ENCODE data around the gene HMCES.
A peak's percentile ranks its signal among the peaks of the same experiment; 100 is the strongest.

The HMCES gene

DNA sequence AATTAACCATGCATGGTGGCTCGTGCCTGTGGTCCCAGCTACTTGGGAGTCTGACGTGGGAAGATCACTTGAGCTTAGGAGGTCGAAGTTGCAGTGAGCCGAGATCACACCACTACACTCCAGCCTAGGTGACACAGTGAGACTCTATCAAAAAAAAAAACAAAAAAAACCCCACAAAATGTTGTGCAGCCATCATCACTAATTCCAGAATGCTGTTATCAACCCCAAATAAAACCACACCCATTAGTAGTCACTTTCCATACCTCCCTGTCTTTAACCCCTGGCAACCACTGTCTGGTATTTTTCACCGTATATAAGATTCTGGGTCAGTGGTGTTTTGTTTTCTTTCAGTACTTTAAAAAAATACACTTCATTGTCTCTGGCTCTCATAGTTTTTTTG, 16.6 kb downstream of the HMCES start (continued):
- no peak for TF ChIP-seq KLF9 (tag by site-specific recombination; IDR thresholded peaks at IDR 0.05; ENCODE audit: low read depth)
- TF ChIP-seq, protein P1, sequence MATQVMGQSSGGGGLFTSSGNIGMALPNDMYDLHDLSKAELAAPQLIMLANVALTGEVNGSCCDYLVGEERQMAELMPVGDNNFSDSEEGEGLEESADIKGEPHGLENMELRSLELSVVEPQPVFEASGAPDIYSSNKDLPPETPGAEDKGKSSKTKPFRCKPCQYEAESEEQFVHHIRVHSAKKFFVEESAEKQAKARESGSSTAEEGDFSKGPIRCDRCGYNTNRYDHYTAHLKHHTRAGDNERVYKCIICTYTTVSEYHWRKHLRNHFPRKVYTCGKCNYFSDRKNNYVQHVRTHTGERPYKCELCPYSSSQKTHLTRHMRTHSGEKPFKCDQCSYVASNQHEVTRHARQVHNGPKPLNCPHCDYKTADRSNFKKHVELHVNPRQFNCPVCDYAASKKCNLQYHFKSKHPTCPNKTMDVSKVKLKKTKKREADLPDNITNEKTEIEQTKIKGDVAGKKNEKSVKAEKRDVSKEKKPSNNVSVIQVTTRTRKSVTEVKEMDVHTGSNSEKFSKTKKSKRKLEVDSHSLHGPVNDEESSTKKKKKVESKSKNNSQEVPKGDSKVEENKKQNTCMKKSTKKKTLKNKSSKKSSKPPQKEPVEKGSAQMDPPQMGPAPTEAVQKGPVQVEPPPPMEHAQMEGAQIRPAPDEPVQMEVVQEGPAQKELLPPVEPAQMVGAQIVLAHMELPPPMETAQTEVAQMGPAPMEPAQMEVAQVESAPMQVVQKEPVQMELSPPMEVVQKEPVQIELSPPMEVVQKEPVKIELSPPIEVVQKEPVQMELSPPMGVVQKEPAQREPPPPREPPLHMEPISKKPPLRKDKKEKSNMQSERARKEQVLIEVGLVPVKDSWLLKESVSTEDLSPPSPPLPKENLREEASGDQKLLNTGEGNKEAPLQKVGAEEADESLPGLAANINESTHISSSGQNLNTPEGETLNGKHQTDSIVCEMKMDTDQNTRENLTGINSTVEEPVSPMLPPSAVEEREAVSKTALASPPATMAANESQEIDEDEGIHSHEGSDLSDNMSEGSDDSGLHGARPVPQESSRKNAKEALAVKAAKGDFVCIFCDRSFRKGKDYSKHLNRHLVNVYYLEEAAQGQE (tag by site-specific recombination; IDR thresholded peaks at IDR 0.05) = no peak
- TF ChIP-seq, protein P2, sequence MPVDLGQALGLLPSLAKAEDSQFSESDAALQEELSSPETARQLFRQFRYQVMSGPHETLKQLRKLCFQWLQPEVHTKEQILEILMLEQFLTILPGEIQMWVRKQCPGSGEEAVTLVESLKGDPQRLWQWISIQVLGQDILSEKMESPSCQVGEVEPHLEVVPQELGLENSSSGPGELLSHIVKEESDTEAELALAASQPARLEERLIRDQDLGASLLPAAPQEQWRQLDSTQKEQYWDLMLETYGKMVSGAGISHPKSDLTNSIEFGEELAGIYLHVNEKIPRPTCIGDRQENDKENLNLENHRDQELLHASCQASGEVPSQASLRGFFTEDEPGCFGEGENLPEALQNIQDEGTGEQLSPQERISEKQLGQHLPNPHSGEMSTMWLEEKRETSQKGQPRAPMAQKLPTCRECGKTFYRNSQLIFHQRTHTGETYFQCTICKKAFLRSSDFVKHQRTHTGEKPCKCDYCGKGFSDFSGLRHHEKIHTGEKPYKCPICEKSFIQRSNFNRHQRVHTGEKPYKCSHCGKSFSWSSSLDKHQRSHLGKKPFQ (tag by site-specific recombination; IDR thresholded peaks at IDR 0.05) = no peak
- TF ChIP-seq ZNF266 (tag by site-specific recombination; IDR thresholded peaks at IDR 0.05; ENCODE audit: low read depth) = no peak

DNA sequence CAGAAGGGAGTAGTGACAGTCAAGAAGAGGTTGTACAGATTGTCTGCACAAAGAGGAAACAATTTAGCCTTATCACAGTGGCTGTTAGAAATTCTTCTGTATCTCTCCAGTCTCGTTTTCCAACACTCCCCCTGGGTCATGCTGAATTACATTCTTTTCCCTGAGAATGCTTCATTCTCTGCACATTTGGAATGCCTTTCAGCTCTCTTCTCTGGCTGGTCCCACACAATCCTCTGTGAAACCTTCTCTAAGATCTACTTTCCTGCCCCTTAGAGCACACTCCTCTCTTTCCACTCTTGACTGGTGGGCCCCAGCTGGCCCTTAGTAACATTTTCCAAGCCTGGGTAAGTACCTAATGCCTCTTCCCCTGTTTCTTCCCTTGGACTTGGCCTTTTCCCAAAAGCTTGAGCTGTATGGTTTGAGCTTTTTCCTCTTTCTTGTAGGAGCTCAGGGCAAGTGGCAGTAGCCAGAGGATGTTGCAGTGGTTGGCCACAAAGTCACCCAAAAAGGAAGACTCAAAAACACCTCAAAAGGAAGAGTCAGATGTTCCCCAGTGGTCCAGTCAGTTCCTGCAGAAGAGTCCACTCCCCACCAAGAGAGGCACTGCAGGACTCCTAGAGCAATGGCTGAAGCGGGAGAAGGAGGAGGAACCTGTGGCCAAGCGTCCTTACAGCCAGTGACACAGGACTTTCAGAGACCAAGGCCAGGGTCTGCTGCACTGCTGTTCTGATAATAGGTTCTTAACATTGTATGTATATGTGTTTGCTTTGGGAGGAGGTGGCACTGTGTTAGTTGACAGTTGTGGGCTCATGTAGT, 25.7 kb downstream of the HMCES start:
- TF ChIP-seq, protein P3, sequence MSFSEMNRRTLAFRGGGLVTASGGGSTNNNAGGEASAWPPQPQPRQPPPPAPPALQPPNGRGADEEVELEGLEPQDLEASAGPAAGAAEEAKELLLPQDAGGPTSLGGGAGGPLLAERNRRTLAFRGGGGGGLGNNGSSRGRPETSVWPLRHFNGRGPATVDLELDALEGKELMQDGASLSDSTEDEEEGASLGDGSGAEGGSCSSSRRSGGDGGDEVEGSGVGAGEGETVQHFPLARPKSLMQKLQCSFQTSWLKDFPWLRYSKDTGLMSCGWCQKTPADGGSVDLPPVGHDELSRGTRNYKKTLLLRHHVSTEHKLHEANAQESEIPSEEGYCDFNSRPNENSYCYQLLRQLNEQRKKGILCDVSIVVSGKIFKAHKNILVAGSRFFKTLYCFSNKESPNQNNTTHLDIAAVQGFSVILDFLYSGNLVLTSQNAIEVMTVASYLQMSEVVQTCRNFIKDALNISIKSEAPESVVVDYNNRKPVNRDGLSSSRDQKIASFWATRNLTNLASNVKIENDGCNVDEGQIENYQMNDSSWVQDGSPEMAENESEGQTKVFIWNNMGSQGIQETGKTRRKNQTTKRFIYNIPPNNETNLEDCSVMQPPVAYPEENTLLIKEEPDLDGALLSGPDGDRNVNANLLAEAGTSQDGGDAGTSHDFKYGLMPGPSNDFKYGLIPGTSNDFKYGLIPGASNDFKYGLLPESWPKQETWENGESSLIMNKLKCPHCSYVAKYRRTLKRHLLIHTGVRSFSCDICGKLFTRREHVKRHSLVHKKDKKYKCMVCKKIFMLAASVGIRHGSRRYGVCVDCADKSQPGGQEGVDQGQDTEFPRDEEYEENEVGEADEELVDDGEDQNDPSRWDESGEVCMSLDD (tag by site-specific recombination; IDR thresholded peaks at IDR 0.05) = no peak
- 0 out of 2 replicates have a peak, but pooled peaks have one; percentile 30 for TF ChIP-seq ZFP69B (tag by site-specific recombination; IDR thresholded peaks at IDR 0.05)
- no peaks in the 10 kb centered on the region for H3K4me1 ChIP-seq (ENCODE audit: control insufficient read depth, insufficient read depth, low read length)
- H3K36me3 ChIP-seq (ENCODE audit: control insufficient read depth in 2 of 2, insufficient read depth in 1 of 2, low read length in 2 of 2) = peaks cover 8 to 70% of the 10 kb centered on the region in 2 experiments; a peak in 2 of 3 replicates
- H3K9me3 ChIP-seq (ENCODE audit: control insufficient read depth, insufficient read depth, low read depth, low read length) = no peaks in the 10 kb centered on the region
- H3K27ac ChIP-seq (ENCODE audit: extremely low read depth, low read depth, low read length) = no peak overlapping the region
- CTCF ChIA-PET = no interaction called here
- POLR2A ChIA-PET = no interaction called here
- no peak overlapping the region for H3K4me3 ChIP-seq (ENCODE audit: low read depth, low read length)

DNA sequence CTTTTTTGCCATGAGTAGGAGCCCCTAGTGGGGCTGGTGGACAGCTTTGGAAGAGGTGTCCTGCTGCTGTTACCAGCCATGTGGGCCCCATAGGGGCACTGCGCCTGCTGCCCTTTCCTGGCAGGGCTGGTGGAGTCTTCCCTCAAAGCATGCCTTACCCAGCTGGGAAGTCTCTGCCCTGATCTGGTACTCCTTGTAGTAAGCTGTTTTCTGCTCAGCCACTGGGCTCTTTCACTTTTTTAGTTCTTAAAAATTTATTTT, 26.2 kb downstream of the HMCES start:
- H3K4me1 ChIP-seq (ENCODE audit: control insufficient read depth, insufficient read depth, low read length) = no peaks in the 10 kb centered on the region
- no peak overlapping the region for H3K27ac ChIP-seq (ENCODE audit: extremely low read depth, low read depth, low read length)
- no peak overlapping the region for H3K4me3 ChIP-seq (ENCODE audit: low read depth, low read length)
- ChIA-PET CTCF (no interaction called here), POLR2A (interaction anchor here (1.1 kb wide), 1 partner anchor 9 kb away, joined by 3 read pairs; no protein-coding TSS in a partner anchor)
- H3K9me3 ChIP-seq (ENCODE audit: control insufficient read depth, insufficient read depth, low read depth, low read length) = no peaks in the 10 kb centered on the region
- H3K36me3 ChIP-seq (ENCODE audit: control insufficient read depth in 2 of 2, insufficient read depth in 1 of 2, low read length in 2 of 2) = peaks cover 8 to 66% of the 10 kb centered on the region in 2 experiments; a peak in 2 of 3 replicates
- no peak for TF ChIP-seq MEIS1 (CRISPR knock-in tag; IDR thresholded peaks at IDR 0.05; ENCODE audit: borderline replicate concordance)
- TF ChIP-seq, protein P4, sequence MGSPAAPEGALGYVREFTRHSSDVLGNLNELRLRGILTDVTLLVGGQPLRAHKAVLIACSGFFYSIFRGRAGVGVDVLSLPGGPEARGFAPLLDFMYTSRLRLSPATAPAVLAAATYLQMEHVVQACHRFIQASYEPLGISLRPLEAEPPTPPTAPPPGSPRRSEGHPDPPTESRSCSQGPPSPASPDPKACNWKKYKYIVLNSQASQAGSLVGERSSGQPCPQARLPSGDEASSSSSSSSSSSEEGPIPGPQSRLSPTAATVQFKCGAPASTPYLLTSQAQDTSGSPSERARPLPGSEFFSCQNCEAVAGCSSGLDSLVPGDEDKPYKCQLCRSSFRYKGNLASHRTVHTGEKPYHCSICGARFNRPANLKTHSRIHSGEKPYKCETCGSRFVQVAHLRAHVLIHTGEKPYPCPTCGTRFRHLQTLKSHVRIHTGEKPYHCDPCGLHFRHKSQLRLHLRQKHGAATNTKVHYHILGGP (tag by site-specific recombination; IDR thresholded peaks at IDR 0.05) = no peak
- no peak for TF ChIP-seq ZNF768 (tag by site-specific recombination; IDR thresholded peaks at IDR 0.05)
- TF ChIP-seq ZNF660 (tag by site-specific recombination; IDR thresholded peaks at IDR 0.05) = no peak
- TF ChIP-seq IKZF3 (tag by site-specific recombination; IDR thresholded peaks at IDR 0.05) = no peak
- no peak for TF ChIP-seq ZNF544 (tag by site-specific recombination; IDR thresholded peaks at IDR 0.05)
- TF ChIP-seq ZNF121 (tag by site-specific recombination; IDR thresholded peaks at IDR 0.05) = no peak
- TF ChIP-seq ZNF394 (tag by site-specific recombination; IDR thresholded peaks at IDR 0.05; ENCODE audit: borderline replicate concordance) = no peak
- TF ChIP-seq ZNF23 (tag by site-specific recombination; IDR thresholded peaks at IDR 0.05; ENCODE audit: borderline replicate concordance) = no peak
- no peak for TF ChIP-seq ZNF426 (tag by site-specific recombination; IDR thresholded peaks at IDR 0.05)
- TF ChIP-seq, protein P5, sequence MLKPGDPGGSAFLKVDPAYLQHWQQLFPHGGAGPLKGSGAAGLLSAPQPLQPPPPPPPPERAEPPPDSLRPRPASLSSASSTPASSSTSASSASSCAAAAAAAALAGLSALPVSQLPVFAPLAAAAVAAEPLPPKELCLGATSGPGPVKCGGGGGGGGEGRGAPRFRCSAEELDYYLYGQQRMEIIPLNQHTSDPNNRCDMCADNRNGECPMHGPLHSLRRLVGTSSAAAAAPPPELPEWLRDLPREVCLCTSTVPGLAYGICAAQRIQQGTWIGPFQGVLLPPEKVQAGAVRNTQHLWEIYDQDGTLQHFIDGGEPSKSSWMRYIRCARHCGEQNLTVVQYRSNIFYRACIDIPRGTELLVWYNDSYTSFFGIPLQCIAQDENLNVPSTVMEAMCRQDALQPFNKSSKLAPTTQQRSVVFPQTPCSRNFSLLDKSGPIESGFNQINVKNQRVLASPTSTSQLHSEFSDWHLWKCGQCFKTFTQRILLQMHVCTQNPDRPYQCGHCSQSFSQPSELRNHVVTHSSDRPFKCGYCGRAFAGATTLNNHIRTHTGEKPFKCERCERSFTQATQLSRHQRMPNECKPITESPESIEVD (tag by site-specific recombination; IDR thresholded peaks at IDR 0.05) = no peak
- TF ChIP-seq, protein P6, sequence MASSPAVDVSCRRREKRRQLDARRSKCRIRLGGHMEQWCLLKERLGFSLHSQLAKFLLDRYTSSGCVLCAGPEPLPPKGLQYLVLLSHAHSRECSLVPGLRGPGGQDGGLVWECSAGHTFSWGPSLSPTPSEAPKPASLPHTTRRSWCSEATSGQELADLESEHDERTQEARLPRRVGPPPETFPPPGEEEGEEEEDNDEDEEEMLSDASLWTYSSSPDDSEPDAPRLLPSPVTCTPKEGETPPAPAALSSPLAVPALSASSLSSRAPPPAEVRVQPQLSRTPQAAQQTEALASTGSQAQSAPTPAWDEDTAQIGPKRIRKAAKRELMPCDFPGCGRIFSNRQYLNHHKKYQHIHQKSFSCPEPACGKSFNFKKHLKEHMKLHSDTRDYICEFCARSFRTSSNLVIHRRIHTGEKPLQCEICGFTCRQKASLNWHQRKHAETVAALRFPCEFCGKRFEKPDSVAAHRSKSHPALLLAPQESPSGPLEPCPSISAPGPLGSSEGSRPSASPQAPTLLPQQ (tag by site-specific recombination; IDR thresholded peaks at IDR 0.05) = no peak
- no peak for TF ChIP-seq ZBTB48 (tag by site-specific recombination; IDR thresholded peaks at IDR 0.05)
